GM10847 (cell line): Measurements from ENCODE around the gene FSIP1.

Experiments
- POLR2A ChIP-seq: IDR thresholded peaks from 2 replicates; pipeline ENCODE4 v1.6.1; 2011; ENCODE audit not compliant: insufficient read length; ENCODE audit errors: extremely low read depth

The FSIP1 gene

GRCh38 chr15:39598958-39599845, 183.4 kb downstream of the FSIP1 start:
- TF ChIP-seq POLR2A, result no peak

DNA sequence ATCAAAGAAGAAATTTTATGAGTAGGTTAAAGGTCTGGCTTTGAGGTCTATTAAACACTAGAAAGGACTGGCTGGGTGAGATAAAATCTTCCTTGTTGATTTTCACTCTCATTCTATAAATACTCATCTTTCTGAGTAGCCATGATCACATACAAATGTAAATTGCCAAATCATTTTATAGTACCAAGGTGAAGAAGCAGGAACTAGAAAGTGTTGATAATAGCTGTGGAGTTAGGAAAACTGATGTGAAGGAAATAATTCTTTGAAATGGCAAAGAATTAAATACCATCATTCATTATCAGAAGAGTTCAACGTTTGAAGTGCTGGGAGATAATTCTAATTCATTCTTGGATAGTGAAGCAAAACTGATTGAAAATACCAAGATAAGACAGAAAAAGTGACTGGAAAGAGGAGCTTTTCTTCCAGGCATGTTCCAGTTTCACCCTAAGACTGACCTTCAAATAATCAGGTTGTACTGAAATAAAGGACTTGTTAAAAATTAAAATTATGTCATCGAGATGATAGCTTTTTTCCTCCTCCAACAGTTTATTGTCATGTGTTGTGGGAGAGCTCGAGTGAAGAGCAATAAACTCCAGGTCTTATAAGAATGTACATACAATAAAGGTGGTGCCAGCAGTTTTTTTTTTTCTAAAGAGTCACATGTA, 184.3 kb downstream of the FSIP1 start:
- no peak for TF ChIP-seq POLR2A

DNA sequence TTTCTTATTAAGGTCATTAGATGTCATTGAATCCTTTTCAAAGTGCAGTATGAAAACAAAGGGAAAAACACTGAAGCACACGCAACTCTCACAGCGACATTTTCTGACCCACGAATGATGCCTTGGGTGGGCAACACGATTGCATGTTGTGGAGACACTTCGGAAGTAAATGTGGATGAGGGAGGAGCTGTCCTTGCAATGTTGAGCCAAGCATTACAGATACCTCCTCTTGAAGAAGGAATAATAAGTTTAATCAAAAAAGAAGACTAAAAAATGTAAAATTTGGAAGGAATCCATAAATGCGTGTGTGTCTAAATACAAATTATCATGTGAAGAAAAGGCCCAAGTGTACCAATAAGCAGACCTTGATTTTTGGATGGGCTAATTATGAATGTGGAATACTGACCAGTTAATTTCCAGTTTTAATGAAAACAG, 184.9 kb downstream of the FSIP1 start:
- no peak for TF ChIP-seq POLR2A

DNA sequence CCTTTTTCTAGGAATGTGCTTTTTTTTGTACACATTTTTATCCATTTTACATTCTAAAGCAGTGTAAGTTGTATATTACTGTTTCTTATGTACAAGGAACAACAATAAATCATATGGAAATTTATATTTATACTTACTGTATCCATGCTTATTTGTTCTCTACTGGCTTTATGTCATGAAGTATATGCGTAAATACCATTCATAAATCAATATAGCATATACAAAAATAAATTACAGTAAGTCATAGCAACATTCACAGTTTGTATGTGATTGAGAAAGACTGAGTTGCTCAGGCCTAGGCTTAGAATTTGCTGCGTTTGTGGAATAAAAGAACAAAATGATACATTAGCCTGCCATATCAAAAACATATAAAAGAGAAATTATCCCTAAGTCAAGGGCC, 185.3 kb downstream of the FSIP1 start:
- TF ChIP-seq POLR2A, result no peak

- no peak for TF ChIP-seq POLR2A
These were observed 186.1 kb downstream of the FSIP1 start for GRCh38 chr15:39596358-39597051.

DNA sequence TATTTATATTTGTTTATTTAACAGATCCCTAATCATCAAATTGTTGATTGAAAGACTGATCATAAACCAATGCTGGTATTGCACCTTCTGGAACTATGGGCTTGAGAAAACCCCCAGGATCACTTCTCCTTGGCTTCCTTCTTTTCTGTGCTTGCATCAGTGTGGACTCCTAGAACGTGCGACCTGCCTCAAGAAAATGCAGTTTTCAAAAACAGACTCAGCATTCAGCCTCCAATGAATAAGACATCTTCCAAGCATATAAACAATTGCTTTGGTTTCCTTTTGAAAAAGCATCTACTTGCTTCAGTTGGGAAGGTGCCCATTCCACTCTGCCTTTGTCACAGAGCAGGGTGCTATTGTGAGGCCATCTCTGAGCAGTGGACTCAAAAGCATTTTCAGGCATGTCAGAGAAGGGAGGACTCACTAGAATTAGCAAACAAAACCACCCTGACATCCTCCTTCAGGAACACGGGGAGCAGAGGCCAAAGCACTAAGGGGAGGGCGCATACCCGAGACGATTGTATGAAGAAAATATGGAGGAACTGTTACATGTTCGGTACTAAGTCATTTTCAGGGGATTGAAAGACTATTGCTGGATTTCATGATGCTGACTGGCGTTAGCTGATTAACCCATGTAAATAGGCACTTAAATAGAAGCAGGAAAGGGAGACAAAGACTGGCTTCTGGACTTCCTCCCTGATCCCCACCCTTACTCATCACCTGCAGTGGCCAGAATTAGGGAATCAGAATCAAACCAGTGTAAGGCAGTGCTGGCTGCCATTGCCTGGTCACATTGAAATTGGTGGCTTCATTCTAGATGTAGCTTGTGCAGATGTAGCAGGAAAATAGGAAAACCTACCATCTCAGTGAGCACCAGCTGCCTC, 187.1 kb downstream of the FSIP1 start:
- no peak for TF ChIP-seq POLR2A

- TF ChIP-seq POLR2A, result no peak
These were observed 187.9 kb downstream of the FSIP1 start for GRCh38 chr15:39594446-39595337.

DNA sequence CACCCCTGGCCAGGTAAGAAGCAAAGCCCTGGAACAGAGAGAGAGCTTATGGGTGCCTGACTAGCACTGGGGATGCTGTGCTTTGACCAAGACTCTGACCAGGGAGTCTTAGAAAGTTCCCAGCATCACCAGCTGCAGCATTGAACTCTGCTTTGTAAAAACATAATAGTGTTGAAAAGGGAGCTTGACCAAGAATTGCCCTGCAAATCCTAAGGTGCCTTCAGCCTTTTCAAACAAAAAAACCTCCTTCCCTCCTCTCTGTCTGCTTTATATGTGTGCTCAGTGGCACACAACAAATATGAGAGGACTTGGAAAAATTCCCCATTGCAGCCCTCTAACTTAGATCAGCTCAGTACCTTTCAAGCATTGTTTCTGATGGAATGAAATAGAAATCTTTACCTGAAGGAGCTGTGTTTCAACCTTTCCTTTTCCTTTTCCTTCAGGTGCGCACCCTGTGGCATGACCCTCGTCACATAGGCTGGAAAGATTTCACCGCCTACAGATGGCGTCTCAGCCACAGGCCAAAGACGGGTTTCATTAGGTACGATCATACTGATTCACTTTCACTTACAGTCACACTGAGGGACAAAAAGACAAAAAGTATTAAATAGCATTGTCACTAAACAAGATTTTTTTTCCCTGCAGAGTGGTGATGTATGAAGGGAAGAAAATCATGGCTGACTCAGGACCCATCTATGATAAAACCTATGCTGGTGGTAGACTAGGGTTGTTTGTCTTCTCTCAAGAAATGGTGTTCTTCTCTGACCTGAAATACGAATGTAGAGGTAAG, 188.8 kb downstream of the FSIP1 start:
- no peak for TF ChIP-seq POLR2A

- TF ChIP-seq POLR2A, result no peak
These were observed 189.5 kb downstream of the FSIP1 start for GRCh38 chr15:39593071-39593655.

DNA sequence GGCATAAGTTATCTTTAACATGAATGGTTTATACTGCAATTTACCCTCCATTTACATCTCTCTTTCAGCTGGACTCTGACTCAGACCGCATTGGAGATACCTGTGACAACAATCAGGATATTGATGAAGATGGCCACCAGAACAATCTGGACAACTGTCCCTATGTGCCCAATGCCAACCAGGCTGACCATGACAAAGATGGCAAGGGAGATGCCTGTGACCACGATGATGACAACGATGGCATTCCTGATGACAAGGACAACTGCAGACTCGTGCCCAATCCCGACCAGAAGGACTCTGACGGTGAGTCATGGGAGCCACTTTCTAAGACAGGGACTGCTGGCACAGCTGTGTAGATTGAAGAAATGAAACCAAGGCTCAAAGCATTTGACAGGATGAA, 190.1 kb downstream of the FSIP1 start:
- no peak for TF ChIP-seq POLR2A

DNA sequence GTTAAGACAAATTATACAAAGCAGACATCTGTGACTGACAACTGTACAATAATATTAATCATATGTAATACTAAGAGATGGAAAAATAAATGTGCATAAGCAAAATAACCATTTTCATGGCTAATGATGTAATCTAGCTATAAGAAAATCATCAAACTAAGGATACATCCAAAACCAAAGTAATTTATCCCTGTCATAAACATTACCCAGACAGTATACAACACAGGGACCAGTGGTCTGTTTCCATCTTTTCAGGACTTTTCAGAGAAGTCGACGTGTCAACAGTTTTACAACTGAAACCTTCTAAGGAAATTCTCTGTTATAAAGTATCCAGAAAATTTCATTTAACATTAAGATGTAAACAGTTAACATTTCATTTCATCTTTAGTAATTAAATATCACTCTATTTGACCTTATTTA, 190.7 kb downstream of the FSIP1 start:
- TF ChIP-seq POLR2A, result no peak

- TF ChIP-seq POLR2A, result no peak
These were observed 191.3 kb downstream of the FSIP1 start for GRCh38 chr15:39591141-39591895.
